Loucy (cell line): ENCODE results near the gene DKC1.
"Not testable (repeated sequence)": the region's sequence is repeated elsewhere in the genome, so short reads cannot be mapped to it uniquely, and the experiment has no call there.

Experiments
- CTCF ChIP-seq: fragments of 200-600 bp; sonication (generic); conservative IDR thresholded peaks from 2 replicates; pipeline ENCODE4 v1.5.1; 2014; ENCODE audit warnings: mild to moderate bottlenecking, antibody characterized with exemption, low read length
- EZH2phosphoT487 ChIP-seq: fragments of 200-600 bp; IDR thresholded peaks from 2 replicates; pipeline ENCODE4 v1.6.1; 2018; ENCODE audit warnings: antibody characterized with exemption, mild to moderate bottlenecking, moderate library complexity, borderline replicate concordance

- TF ChIP-seq CTCF, EZH2phosphoT487: not testable (repeated sequence)
These were observed 62.9 kb downstream of the DKC1 start for GRCh38 chrX:154825586-154825985.
